Activated CD4-positive, alpha-beta T cell treated with anti-CD3 and anti-CD28 coated beads for 4 hours (primary cell): ENCODE data around the gene SKI.
"Not testable (repeated sequence)": the region's sequence is repeated elsewhere in the genome, so short reads cannot be mapped to it uniquely, and the experiment has no call there.

Experiments used
- DNase-seq, 2 donors: peaks; one replicate each; pipeline ENCODE4 v3.0.0-alpha.2; 2020

SKI gene

GRCh38 chr1:2327841-2328240 is 99.7 kb downstream of the SKI start:
- no peak for DNase-seq

- DNase-seq: no peak
These were observed 100.7 kb downstream of the SKI start for GRCh38 chr1:2328676-2329455.

GRCh38 chr1:2330035-2330434 is 101.9 kb downstream of the SKI start:
- DNase-seq: no peak

GRCh38 chr1:2330519-2331199 is 102.5 kb downstream of the SKI start:
- no peak for DNase-seq

GRCh38 chr1:2331200-2331544 is 103.1 kb downstream of the SKI start:
- no peak for DNase-seq

GRCh38 chr1:2331580-2331979 is 103.5 kb downstream of the SKI start:
- DNase-seq: not testable (repeated sequence)

GRCh38 chr1:2334366-2334765 is 106.2 kb downstream of the SKI start:
- no peak for DNase-seq

GRCh38 chr1:2334883-2335534 is 106.9 kb downstream of the SKI start:
- no peak for DNase-seq

- no peak for DNase-seq
These were observed 107.8 kb downstream of the SKI start for GRCh38 chr1:2335721-2336455.

GRCh38 chr1:2336499-2336898 is 108.4 kb downstream of the SKI start:
- DNase-seq: no peak

- DNase-seq: no peak
These were observed 109.0 kb downstream of the SKI start for GRCh38 chr1:2337081-2337480.

GRCh38 chr1:2337501-2337900 is 109.4 kb downstream of the SKI start:
- no peak for DNase-seq

- no peak for DNase-seq
These were observed 111.3 kb downstream of the SKI start for GRCh38 chr1:2339206-2340085.

GRCh38 chr1:2340086-2340917 is 112.2 kb downstream of the SKI start:
- DNase-seq: no peak

- no peak for DNase-seq
These were observed 112.8 kb downstream of the SKI start for GRCh38 chr1:2340918-2341254.

GRCh38 chr1:2341706-2342383 is 113.7 kb downstream of the SKI start:
- DNase-seq: no peak

- DNase-seq: no peak
These were observed 114.4 kb downstream of the SKI start for GRCh38 chr1:2342384-2343022.

GRCh38 chr1:2343023-2343935 is 115.2 kb downstream of the SKI start:
- no peak for DNase-seq

GRCh38 chr1:2344121-2344681 is 116.1 kb downstream of the SKI start:
- DNase-seq: no peak
